ENCODE measurements around the gene HUS1B.

- TF ChIP-seq RFX5 (IDR thresholded peaks at IDR 0.05; ENCODE audit: borderline replicate concordance, low read depth, low read length) (no peak), RAD21 (IDR thresholded peaks at IDR 0.05 in 1 of 2, conservative IDR thresholded peaks at IDR 0.05 in 1 of 2; ENCODE audit: low read depth in 2 of 2, low read length in 2 of 2) (no peak), BCL11A (IDR thresholded peaks at IDR 0.05; ENCODE audit: low read depth in 2 of 2, low read length in 2 of 2) (no peak), CTCF (IDR thresholded peaks at IDR 0.05; ENCODE audit: control extremely low read depth in 1 of 3, insufficient read depth in 1 of 3, low read depth in 1 of 3, low read length in 3 of 3) (no peak), E2F6 (IDR thresholded peaks at IDR 0.05) (no peak), TCF12 (IDR thresholded peaks at IDR 0.05; ENCODE audit: low read depth, low read length) (no peak), SP2 (IDR thresholded peaks at IDR 0.05; ENCODE audit: low read length) (no peak), GABPA (IDR thresholded peaks at IDR 0.05; ENCODE audit: borderline replicate concordance, insufficient read depth, low read length) (no peak), SIN3A (conservative IDR thresholded peaks at IDR 0.05 in 1 of 2, IDR thresholded peaks at IDR 0.05 in 1 of 2; ENCODE audit: low read depth in 1 of 2, low read length in 2 of 2) (no peak), BACH1 (IDR thresholded peaks at IDR 0.05; ENCODE audit: low read length) (no peak), BRCA1 (IDR thresholded peaks at IDR 0.05; ENCODE audit: low read depth, low read length) (no peak), CHD2 (IDR thresholded peaks at IDR 0.05; ENCODE audit: low read length) (no peak)
Measured at GRCh38 chr6:678520-678919, 21.6 kb upstream of the HUS1B start.
